Prostate gland (tissue), 2 donors: Measurements from ENCODE around the gene PRSS35. TPM values are rescaled to one million over a fixed set of nuclear protein-coding genes. Genes with fewer than 3 reads are reported as not detected.

ENCODE experiments used
- DNase-seq: peaks from one replicate; pipeline ENCODE4 v3.0.0-alpha.2; 2019; ENCODE audit warnings: low spot score
- H3K27ac ChIP-seq, 2 donors: fragments of 200-600 bp; sonication (generic); 2 replicates each; pipeline ENCODE4 v1.5.1; 2017 to 2019
- H3K27me3 ChIP-seq: fragments of 200-600 bp; sonication (generic); replicated peaks from 2 replicates; pipeline ENCODE4 v1.5.1; 2019; ENCODE audit not compliant: insufficient read depth
- H3K36me3 ChIP-seq, 2 donors: fragments of 200-600 bp; sonication (generic); 1 replicate in 1 of 2; 2 replicates in 1 of 2; pipeline versions ENCODE4 v1.5.1 to v1.8.1; 2017 to 2019
- H3K4me1 ChIP-seq: fragments of 200-600 bp; sonication (generic); replicated peaks from 2 replicates; pipeline ENCODE4 v1.5.1; 2019
- H3K4me3 ChIP-seq, 2 donors: fragments of 200-600 bp; sonication (generic); 2 replicates each; pipeline ENCODE4 v1.5.1; 2017 to 2019
- H3K9me3 ChIP-seq: fragments of 200-600 bp; sonication (generic); 2 replicates; pipeline ENCODE4 v1.5.1; 2017
- CTCF ChIP-seq, 4 experiments: fragments of 200-600 bp in 2 of 4; fragments of 450-650 bp in 2 of 4; sonication (generic) in 2 of 4; IDR thresholded peaks; 1 replicate in 3 of 4; 2 replicates in 1 of 4; pipeline ENCODE4 v1.5.1; 2016 to 2019; ENCODE audit warnings: antibody characterized with exemption in 4 of 4, mild to moderate bottlenecking in 2 of 4, moderate library complexity in 2 of 4
- POLR2A ChIP-seq: fragments of 450-650 bp; IDR thresholded peaks from one replicate; pipeline ENCODE4 v1.6.1; 2016; ENCODE audit warnings: antibody characterized with exemption, mild to moderate bottlenecking
- POLR2AphosphoS5 ChIP-seq: sonication (generic); formaldehyde crosslinking; IDR thresholded peaks from one replicate; pipeline ENCODE4 v1.6.1; 2017; ENCODE audit warnings: antibody characterized with exemption
- WGBS: methylation state at CpG from one replicate; pipeline ENCODE4 v1.1.5; 2018; 5-methylcytosine and 5-hydroxymethylcytosine counted together
- intact Hi-C: fragments of 100-400 bp; cut with DNase I; formaldehyde crosslinking; loops from one replicate; pipeline ENCODE4 v1.14.2; 2022
- total RNA-seq, 2 donors: library from RNA; depleted of rRNA; stranded (reverse); fragments of >200 nt; gene quantifications; one replicate each; pipeline ENCODE4 v1.1.0, GENCODE V29; 2016

Gene PRSS35
- total RNA-seq, 2 donors from 2014 or later = 2.4 TPM; not detected in 1

- Histone ChIP-seq H3K36me3 (no peaks in the 10 kb centered on the region), H3K27ac (no peak overlapping the region), H3K4me3 (no peak overlapping the region), H3K27me3 (no peaks in the 10 kb centered on the region), H3K4me1 (no peaks in the 10 kb centered on the region), H3K9me3 (no peaks in the 10 kb centered on the region)
- no peak for TF ChIP-seq CTCF (IDR thresholded peaks at IDR 0.05)
- TF ChIP-seq POLR2A = no peak
- no peak for TF ChIP-seq POLR2AphosphoS5
- 80% methylated on average over 2 of the region's 2 CpGs for WGBS
- intact Hi-C loops = no loop called here
- no peak for DNase-seq
These were observed 22.0 kb upstream of the PRSS35 start for GRCh38 chr6:83490217-83490807.

GRCh38 chr6:83505356-83505755 lies 7.0 kb upstream of the PRSS35 start:
- no peak for DNase-seq
- intact Hi-C loops = no loop called here
- no peak for TF ChIP-seq CTCF (IDR thresholded peaks at IDR 0.05)
- no peak for TF ChIP-seq POLR2AphosphoS5
- TF ChIP-seq POLR2A = no peak
- WGBS = 76% methylated on average over 4 of the region's 4 CpGs
- no peaks in the 10 kb centered on the region for H3K4me1 ChIP-seq
- H3K4me3 ChIP-seq = no peak overlapping the region
- H3K9me3 ChIP-seq = no peaks in the 10 kb centered on the region
- no peak overlapping the region for H3K27ac ChIP-seq
- H3K36me3 ChIP-seq = no peaks in the 10 kb centered on the region
- no peaks in the 10 kb centered on the region for H3K27me3 ChIP-seq

- TF ChIP-seq CTCF (IDR thresholded peaks at IDR 0.05) (no peak), POLR2A (no peak), POLR2AphosphoS5 (no peak)
- H3K27me3 ChIP-seq = no peaks in the 10 kb centered on the region
- H3K36me3 ChIP-seq = no peaks in the 10 kb centered on the region
- no peak overlapping the region for H3K27ac ChIP-seq
- H3K9me3 ChIP-seq = no peaks in the 10 kb centered on the region
- no peak for DNase-seq
- H3K4me3 ChIP-seq = no peak overlapping the region
- intact Hi-C loops = no loop called here
- H3K4me1 ChIP-seq = no peaks in the 10 kb centered on the region
- WGBS = 93% methylated on average over 1 of the region's 1 CpG
These were observed 2.9 kb upstream of the PRSS35 start for GRCh38 chr6:83509441-83509840.

GRCh38 chr6:83510791-83511190 lies 1.5 kb upstream of the PRSS35 start:
- intact Hi-C loops = loop anchor here (2.0 to 5.0 kb wide), 2 partner anchors 92 to 443 kb away; partner anchors contain the start of genes DOP1A and UBE3D
- Histone ChIP-seq H3K27ac (no peak overlapping the region), H3K27me3 (no peaks in the 10 kb centered on the region), H3K9me3 (no peaks in the 10 kb centered on the region), H3K36me3 (no peaks in the 10 kb centered on the region), H3K4me1 (no peaks in the 10 kb centered on the region), H3K4me3 (no peak overlapping the region)
- no peak for DNase-seq
- no peak for TF ChIP-seq CTCF (IDR thresholded peaks at IDR 0.05)
- 95% methylated on average over 3 of the region's 3 CpGs for WGBS

GRCh38 chr6:83511266-83511665 lies 1.1 kb upstream of the PRSS35 start:
- H3K4me3 ChIP-seq = no peak overlapping the region
- 79% methylated on average over 8 of the region's 8 CpGs for WGBS

More at GRCh38 chr6:83511266-83511665, 1.1 kb upstream of the PRSS35 start:
- TF ChIP-seq POLR2A (no peak), POLR2AphosphoS5 (no peak), CTCF (IDR thresholded peaks at IDR 0.05) (no peak)
- Histone ChIP-seq H3K9me3 (no peaks in the 10 kb centered on the region), H3K27ac (no peak overlapping the region), H3K36me3 (no peaks in the 10 kb centered on the region), H3K4me1 (no peaks in the 10 kb centered on the region), H3K27me3 (no peaks in the 10 kb centered on the region)
- intact Hi-C loops = loop anchor here (2.0 to 5.0 kb wide), 2 partner anchors 92 to 444 kb away; partner anchors contain the start of genes DOP1A and UBE3D
- no peak for DNase-seq
